HEK293 (cell line): ENCODE results near the gene CCDC51.

Experiments
- CTCF ChIA-PET: fragments of 350-600 bp; formaldehyde crosslinking; extraction: SDS; loops from one replicate; lab custom pipeline; 2021; ENCODE audit warnings: antibody characterized with exemption; lab: Yijun Ruan, JAX
- POLR2A ChIA-PET: fragments of 300-600 bp; formaldehyde crosslinking; extraction: SDS; loops from one replicate; lab custom pipeline; 2020; ENCODE audit warnings: antibody characterized with exemption, inconsistent platforms; lab: Yijun Ruan, JAX
- H3K27ac ChIP-seq: fragments of 200-500 bp; sonication (Bioruptor generic); 2 replicates; pipeline ENCODE4 v1.5.1; 2014; ENCODE audit warnings: low read depth, low read length, control low read depth, inconsistent platforms; ENCODE audit errors: extremely low read depth
- H3K36me3 ChIP-seq, 2 experiments: fragments of 200-500 bp in 1 of 2; sonication (Bioruptor generic) in 1 of 2; 1 replicate in 1 of 2; 2 replicates in 1 of 2; pipeline ENCODE4 v1.5.1; 2014 to 2017; ENCODE audit warnings: inconsistent platforms in 2 of 2, low read length in 2 of 2; ENCODE audit not compliant: control insufficient read depth in 2 of 2, insufficient read depth in 1 of 2
- H3K4me1 ChIP-seq: fragments of 200-500 bp; sonication (Bioruptor generic); 2 replicates; pipeline ENCODE4 v1.5.1; 2014; ENCODE audit warnings: mild to moderate bottlenecking, low read length, inconsistent platforms; ENCODE audit not compliant: control insufficient read depth, insufficient read depth
- H3K4me3 ChIP-seq: 2 replicates; pipeline ENCODE4 v1.5.1; 2011; ENCODE audit warnings: low read depth, mild to moderate bottlenecking, control low read depth, low read length, moderate library complexity
- H3K9me3 ChIP-seq: fragments of 200-500 bp; sonication (Bioruptor generic); 2 replicates; pipeline ENCODE4 v1.5.1; 2014; ENCODE audit warnings: low read depth, low read length, inconsistent platforms; ENCODE audit not compliant: control insufficient read depth, insufficient read depth
- BCL11B ChIP-seq: fragments of 450-650 bp; formaldehyde crosslinking; IDR thresholded peaks from 2 replicates; pipeline ENCODE4 v1.5.1; 2016; ENCODE audit warnings: low read depth, missing biosample characterization, missing genetic modification characterization
- MZF1 ChIP-seq: fragments of 450-650 bp; formaldehyde crosslinking; IDR thresholded peaks from 2 replicates; pipeline ENCODE4 v1.5.1; 2017; ENCODE audit warnings: missing biosample characterization, missing genetic modification characterization, borderline replicate concordance
- REPIN1 ChIP-seq: fragments of 450-650 bp; formaldehyde crosslinking; IDR thresholded peaks from 2 replicates; pipeline ENCODE4 v1.5.1; 2017; ENCODE audit warnings: missing biosample characterization, missing genetic modification characterization, low read depth
- SCRT1 ChIP-seq: fragments of 450-650 bp; formaldehyde crosslinking; IDR thresholded peaks from 2 replicates; pipeline ENCODE4 v1.5.1; 2016; ENCODE audit warnings: missing biosample characterization, missing genetic modification characterization, borderline replicate concordance
- SCRT2 ChIP-seq: fragments of 450-650 bp; formaldehyde crosslinking; IDR thresholded peaks from 2 replicates; pipeline ENCODE4 v1.5.1; 2016; ENCODE audit warnings: missing biosample characterization, missing genetic modification characterization
- SP3 ChIP-seq: fragments of 450-650 bp; formaldehyde crosslinking; IDR thresholded peaks from 2 replicates; pipeline ENCODE4 v1.5.1; 2016; ENCODE audit warnings: missing biosample characterization, missing genetic modification characterization
- TRIM28 ChIP-seq: IDR thresholded peaks from 2 replicates; pipeline ENCODE4 v1.6.1; 2011; ENCODE audit warnings: low read length, control low read depth, borderline replicate concordance
- ZNF121 ChIP-seq: fragments of 450-650 bp; formaldehyde crosslinking; IDR thresholded peaks from 2 replicates; pipeline ENCODE4 v1.5.1; 2016; ENCODE audit warnings: missing biosample characterization, missing genetic modification characterization
- ZNF138 ChIP-seq: fragments of 450-650 bp; formaldehyde crosslinking; IDR thresholded peaks from 2 replicates; pipeline ENCODE4 v1.5.1; 2016; ENCODE audit warnings: missing biosample characterization, missing genetic modification characterization, borderline replicate concordance
- ZNF16 ChIP-seq: fragments of 450-650 bp; formaldehyde crosslinking; IDR thresholded peaks from 2 replicates; pipeline ENCODE4 v1.5.1; 2016; ENCODE audit warnings: low read depth, missing biosample characterization, missing genetic modification characterization
- ZNF19 ChIP-seq: fragments of 450-650 bp; formaldehyde crosslinking; IDR thresholded peaks from 2 replicates; pipeline ENCODE4; 2016; ENCODE audit warnings: missing biosample characterization, missing genetic modification characterization, low read depth
- ZNF274 ChIP-seq, 2 experiments: fragments of 200-500 bp in 1 of 2; fragments of 450-650 bp in 1 of 2; sonication (Bioruptor generic) in 1 of 2; formaldehyde crosslinking in 1 of 2; IDR thresholded peaks; 2 replicates each; pipeline versions ENCODE4 v1.5.1 to v1.6.1; 2014 to 2016; ENCODE audit warnings: borderline replicate concordance in 1 of 2, inconsistent platforms in 1 of 2, low read length in 1 of 2, missing biosample characterization in 1 of 2, missing genetic modification characterization in 1 of 2
- ZNF280C ChIP-seq: fragments of 450-650 bp; formaldehyde crosslinking; IDR thresholded peaks from 2 replicates; pipeline ENCODE4 v1.5.1; 2016; ENCODE audit warnings: missing biosample characterization, missing genetic modification characterization
- ZNF548 ChIP-seq: fragments of 450-650 bp; formaldehyde crosslinking; IDR thresholded peaks from 2 replicates; pipeline ENCODE4 v1.5.1; 2016; ENCODE audit warnings: missing biosample characterization, missing genetic modification characterization
- ZNF561 ChIP-seq: fragments of 450-650 bp; IDR thresholded peaks from 2 replicates; pipeline ENCODE4 v1.5.1; 2018; ENCODE audit warnings: missing biosample characterization, missing genetic modification characterization, borderline replicate concordance
- ZNF629 ChIP-seq: fragments of 450-650 bp; formaldehyde crosslinking; IDR thresholded peaks from 2 replicates; pipeline ENCODE4 v1.5.1; 2017; ENCODE audit warnings: missing biosample characterization, missing genetic modification characterization
- ZNF768 ChIP-seq: fragments of 450-650 bp; formaldehyde crosslinking; IDR thresholded peaks from 2 replicates; pipeline ENCODE4 v1.5.1; 2018; ENCODE audit warnings: missing biosample characterization, mild to moderate bottlenecking, missing genetic modification characterization
- ZSCAN5A ChIP-seq: fragments of 450-650 bp; formaldehyde crosslinking; IDR thresholded peaks from 2 replicates; pipeline ENCODE4 v1.5.1; 2016; ENCODE audit warnings: missing biosample characterization, missing genetic modification characterization
- TF ChIP-seq, protein P1 (sequence below): fragments of 450-650 bp; formaldehyde crosslinking; IDR thresholded peaks from 2 replicates; pipeline ENCODE4 v1.5.1; 2016; ENCODE audit warnings: missing biosample characterization, missing genetic modification characterization, borderline replicate concordance

CCDC51 gene

GRCh38 chr3:48460517-48460902 is 20.6 kb upstream of the CCDC51 start:
- H3K36me3 ChIP-seq: peaks cover 7 to 82% of the 10 kb centered on the region in 2 experiments; a peak in 2 of 3 replicates

GRCh38 chr3:48459773-48460516 is 20.0 kb upstream of the CCDC51 start:
- Histone ChIP-seq H3K4me3 (no peak overlapping the region), H3K4me1 (no peaks in the 10 kb centered on the region), H3K27ac (no peak overlapping the region), H3K9me3 (no peaks in the 10 kb centered on the region), H3K36me3 (peaks cover 11 to 84% of the 10 kb centered on the region in 2 experiments; a peak in 2 of 3 replicates)
- POLR2A ChIA-PET: interaction anchor here (1.2 kb wide), 1 partner anchor 10 kb away, joined by 4 read pairs; no protein-coding TSS in a partner anchor
- CTCF ChIA-PET: no interaction called here
- TF ChIP-seq ZNF629 (tag by site-specific recombination) (no peak), ZSCAN5A (tag by site-specific recombination) (no peak), MZF1 (tag by site-specific recombination) (no peak), ZNF561 (tag by site-specific recombination) (no peak), ZNF19 (no peak), REPIN1 (tag by site-specific recombination) (no peak), ZNF274 (IDR thresholded peaks at IDR 0.05; ENCODE audit: low read length) (no peak), ZNF274 (tag by site-specific recombination; IDR thresholded peaks at IDR 0.05; ENCODE audit: borderline replicate concordance) (no peak), TRIM28 (no peak), SP3 (tag by site-specific recombination) (no peak), ZNF280C (no peak), ZNF16 (no peak), BCL11B (tag by site-specific recombination) (no peak), ZNF138 (tag by site-specific recombination) (no peak), ZNF121 (tag by site-specific recombination) (no peak), ZNF548 (tag by site-specific recombination) (no peak)
- TF ChIP-seq, protein P1, sequence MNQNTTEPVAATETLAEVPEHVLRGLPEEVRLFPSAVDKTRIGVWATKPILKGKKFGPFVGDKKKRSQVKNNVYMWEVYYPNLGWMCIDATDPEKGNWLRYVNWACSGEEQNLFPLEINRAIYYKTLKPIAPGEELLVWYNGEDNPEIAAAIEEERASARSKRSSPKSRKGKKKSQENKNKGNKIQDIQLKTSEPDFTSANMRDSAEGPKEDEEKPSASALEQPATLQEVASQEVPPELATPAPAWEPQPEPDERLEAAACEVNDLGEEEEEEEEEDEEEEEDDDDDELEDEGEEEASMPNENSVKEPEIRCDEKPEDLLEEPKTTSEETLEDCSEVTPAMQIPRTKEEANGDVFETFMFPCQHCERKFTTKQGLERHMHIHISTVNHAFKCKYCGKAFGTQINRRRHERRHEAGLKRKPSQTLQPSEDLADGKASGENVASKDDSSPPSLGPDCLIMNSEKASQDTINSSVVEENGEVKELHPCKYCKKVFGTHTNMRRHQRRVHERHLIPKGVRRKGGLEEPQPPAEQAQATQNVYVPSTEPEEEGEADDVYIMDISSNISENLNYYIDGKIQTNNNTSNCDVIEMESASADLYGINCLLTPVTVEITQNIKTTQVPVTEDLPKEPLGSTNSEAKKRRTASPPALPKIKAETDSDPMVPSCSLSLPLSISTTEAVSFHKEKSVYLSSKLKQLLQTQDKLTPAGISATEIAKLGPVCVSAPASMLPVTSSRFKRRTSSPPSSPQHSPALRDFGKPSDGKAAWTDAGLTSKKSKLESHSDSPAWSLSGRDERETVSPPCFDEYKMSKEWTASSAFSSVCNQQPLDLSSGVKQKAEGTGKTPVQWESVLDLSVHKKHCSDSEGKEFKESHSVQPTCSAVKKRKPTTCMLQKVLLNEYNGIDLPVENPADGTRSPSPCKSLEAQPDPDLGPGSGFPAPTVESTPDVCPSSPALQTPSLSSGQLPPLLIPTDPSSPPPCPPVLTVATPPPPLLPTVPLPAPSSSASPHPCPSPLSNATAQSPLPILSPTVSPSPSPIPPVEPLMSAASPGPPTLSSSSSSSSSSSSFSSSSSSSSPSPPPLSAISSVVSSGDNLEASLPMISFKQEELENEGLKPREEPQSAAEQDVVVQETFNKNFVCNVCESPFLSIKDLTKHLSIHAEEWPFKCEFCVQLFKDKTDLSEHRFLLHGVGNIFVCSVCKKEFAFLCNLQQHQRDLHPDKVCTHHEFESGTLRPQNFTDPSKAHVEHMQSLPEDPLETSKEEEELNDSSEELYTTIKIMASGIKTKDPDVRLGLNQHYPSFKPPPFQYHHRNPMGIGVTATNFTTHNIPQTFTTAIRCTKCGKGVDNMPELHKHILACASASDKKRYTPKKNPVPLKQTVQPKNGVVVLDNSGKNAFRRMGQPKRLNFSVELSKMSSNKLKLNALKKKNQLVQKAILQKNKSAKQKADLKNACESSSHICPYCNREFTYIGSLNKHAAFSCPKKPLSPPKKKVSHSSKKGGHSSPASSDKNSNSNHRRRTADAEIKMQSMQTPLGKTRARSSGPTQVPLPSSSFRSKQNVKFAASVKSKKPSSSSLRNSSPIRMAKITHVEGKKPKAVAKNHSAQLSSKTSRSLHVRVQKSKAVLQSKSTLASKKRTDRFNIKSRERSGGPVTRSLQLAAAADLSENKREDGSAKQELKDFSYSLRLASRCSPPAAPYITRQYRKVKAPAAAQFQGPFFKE: no peak

More at GRCh38 chr3:48460517-48460902, 20.6 kb upstream of the CCDC51 start:
- no peaks in the 10 kb centered on the region for H3K9me3 ChIP-seq
- no peak for TF ChIP-seq ZNF768 (tag by site-specific recombination)
- TF ChIP-seq SCRT2 (tag by site-specific recombination): peak; percentile 86
- TF ChIP-seq SCRT1: peak; percentile 75
- H3K4me3 ChIP-seq: no peak overlapping the region
- no peak overlapping the region for H3K27ac ChIP-seq
- CTCF ChIA-PET: no interaction called here
- POLR2A ChIA-PET: no interaction called here
- H3K4me1 ChIP-seq: no peaks in the 10 kb centered on the region
